ENCODE measurements around the gene DHX9. TPM values are rescaled to one million over a fixed set of nuclear protein-coding genes. Genes with fewer than 3 reads are reported as not detected.

Gene DHX9
- total and polyA plus RNA-seq, 2 donors (not counting 1 experiment from before 2014, with no cell fraction given), result 120 to 133 TPM

GRCh38 chr1:182816863-182817262 lies 22.3 kb upstream of the DHX9 start:
- TF ChIP-seq CTCF (conservative IDR thresholded peaks at IDR 0.05 in 1 of 2, IDR thresholded peaks at IDR 0.05 in 1 of 2; ENCODE audit: low read depth in 1 of 2, low read length in 2 of 2), result no peak
- TF ChIP-seq EZH2 (IDR thresholded peaks at IDR 0.05; ENCODE audit: low read length, missing control alignments), result no peak
- H3K27me3 ChIP-seq (ENCODE audit: control insufficient read depth, insufficient read depth, low read length), result no peaks in the 10 kb centered on the region
- H3K79me2 ChIP-seq (ENCODE audit: control insufficient read depth, insufficient read depth, low read length), result no peaks in the 10 kb centered on the region
- no peak overlapping the region for H3K4me2 ChIP-seq (ENCODE audit: extremely low read depth, insufficient read depth, low read length)
- no peaks in the 10 kb centered on the region for H3K9me3 ChIP-seq (ENCODE audit: control insufficient read depth, insufficient read depth, low read depth, low read length)
- H4K20me1 ChIP-seq (ENCODE audit: control insufficient read depth, extremely low read depth, insufficient read depth, low read length), result no peaks in the 10 kb centered on the region
- no peak for DNase-seq (ENCODE audit: low read depth in 2 of 2)
- no peak overlapping the region for H3K4me3 ChIP-seq (replicated peaks in 1 of 4; ENCODE audit: control extremely low read depth in 1 of 4, insufficient read depth in 1 of 4, low read depth in 3 of 4, low read length in 4 of 4)
- no peak overlapping the region for H2AFZ ChIP-seq (ENCODE audit: low read length)
- H3K9ac ChIP-seq (ENCODE audit: insufficient read depth, low read length), result no peak overlapping the region
- H3K4me1 ChIP-seq (ENCODE audit: control insufficient read depth, extremely low read depth, insufficient read depth, low read length), result no peaks in the 10 kb centered on the region
- no peaks in the 10 kb centered on the region for H3K36me3 ChIP-seq (ENCODE audit: control insufficient read depth, insufficient read depth, low read length)
- no peak overlapping the region for H3K27ac ChIP-seq (ENCODE audit: insufficient read depth, low read length)

- no peak for TF ChIP-seq EZH2 (IDR thresholded peaks at IDR 0.05; ENCODE audit: low read length, missing control alignments)
- no peak for TF ChIP-seq CTCF (conservative IDR thresholded peaks at IDR 0.05 in 1 of 2, IDR thresholded peaks at IDR 0.05 in 1 of 2; ENCODE audit: low read depth in 1 of 2, low read length in 2 of 2)
- H3K9me3 ChIP-seq (ENCODE audit: control insufficient read depth, insufficient read depth, low read depth, low read length), result no peaks in the 10 kb centered on the region
- H3K27ac ChIP-seq (ENCODE audit: insufficient read depth, low read length), result no peak overlapping the region
- H3K4me2 ChIP-seq (ENCODE audit: extremely low read depth, insufficient read depth, low read length), result no peak overlapping the region
- no peaks in the 10 kb centered on the region for H3K36me3 ChIP-seq (ENCODE audit: control insufficient read depth, insufficient read depth, low read length)
- no peak overlapping the region for H3K4me3 ChIP-seq (replicated peaks in 1 of 4; ENCODE audit: control extremely low read depth in 1 of 4, insufficient read depth in 1 of 4, low read depth in 3 of 4, low read length in 4 of 4)
- no peaks in the 10 kb centered on the region for H4K20me1 ChIP-seq (ENCODE audit: control insufficient read depth, extremely low read depth, insufficient read depth, low read length)
- H3K79me2 ChIP-seq (ENCODE audit: control insufficient read depth, insufficient read depth, low read length), result no peaks in the 10 kb centered on the region
- H3K27me3 ChIP-seq (ENCODE audit: control insufficient read depth, insufficient read depth, low read length), result no peaks in the 10 kb centered on the region
- no peak for DNase-seq (ENCODE audit: low read depth in 2 of 2)
- no peaks in the 10 kb centered on the region for H3K4me1 ChIP-seq (ENCODE audit: control insufficient read depth, extremely low read depth, insufficient read depth, low read length)
- H2AFZ ChIP-seq (ENCODE audit: low read length), result no peak overlapping the region
- no peak overlapping the region for H3K9ac ChIP-seq (ENCODE audit: insufficient read depth, low read length)
These were observed 21.3 kb upstream of the DHX9 start for GRCh38 chr1:182817802-182818201.

GRCh38 chr1:182823220-182823619 lies 15.9 kb upstream of the DHX9 start:
- TF ChIP-seq CTCF (conservative IDR thresholded peaks at IDR 0.05 in 1 of 2, IDR thresholded peaks at IDR 0.05 in 1 of 2; ENCODE audit: low read depth in 1 of 2, low read length in 2 of 2) (no peak), EZH2 (IDR thresholded peaks at IDR 0.05; ENCODE audit: low read length, missing control alignments) (no peak)
- H3K4me3 ChIP-seq (replicated peaks in 1 of 4; ENCODE audit: control extremely low read depth in 1 of 4, insufficient read depth in 1 of 4, low read depth in 3 of 4, low read length in 4 of 4), result no peak overlapping the region
- no peak for DNase-seq (ENCODE audit: low read depth in 2 of 2)
- no peaks in the 10 kb centered on the region for H4K20me1 ChIP-seq (ENCODE audit: control insufficient read depth, extremely low read depth, insufficient read depth, low read length)
- H3K9me3 ChIP-seq (ENCODE audit: control insufficient read depth, insufficient read depth, low read depth, low read length), result no peaks in the 10 kb centered on the region
- H2AFZ ChIP-seq (ENCODE audit: low read length), result no peak overlapping the region
- no peak overlapping the region for H3K4me2 ChIP-seq (ENCODE audit: extremely low read depth, insufficient read depth, low read length)
- no peaks in the 10 kb centered on the region for H3K79me2 ChIP-seq (ENCODE audit: control insufficient read depth, insufficient read depth, low read length)
- H3K36me3 ChIP-seq (ENCODE audit: control insufficient read depth, insufficient read depth, low read length), result no peaks in the 10 kb centered on the region
- no peak overlapping the region for H3K9ac ChIP-seq (ENCODE audit: insufficient read depth, low read length)
- H3K27ac ChIP-seq (ENCODE audit: insufficient read depth, low read length), result no peak overlapping the region
- H3K27me3 ChIP-seq (ENCODE audit: control insufficient read depth, insufficient read depth, low read length), result no peaks in the 10 kb centered on the region
- H3K4me1 ChIP-seq (ENCODE audit: control insufficient read depth, extremely low read depth, insufficient read depth, low read length), result no peaks in the 10 kb centered on the region
